Loucy (cell line): ENCODE measurements around the gene GALNT18.

Experiments
- H2AFZ ChIP-seq: fragments of 200-600 bp; sonication (generic); 2 replicates; pipeline ENCODE4 v1.6.0; 2016; ENCODE audit warnings: antibody characterized with exemption, mild to moderate bottlenecking, low read length, moderate library complexity
- H3F3A ChIP-seq: fragments of 200-600 bp; 2 replicates; pipeline ENCODE4 v1.6.0; 2016; ENCODE audit warnings: antibody characterized with exemption, low read depth, mild to moderate bottlenecking
- H3K27me3 ChIP-seq: fragments of 200-600 bp; sonication (generic); 2 replicates; pipeline ENCODE4 v1.6.1; 2014; ENCODE audit warnings: low read length, mild to moderate bottlenecking; ENCODE audit not compliant: insufficient read depth, poor library complexity, severe bottlenecking
- H3K36me3 ChIP-seq: fragments of 200-600 bp; sonication (generic); 2 replicates; pipeline ENCODE4 v1.6.1; 2016; ENCODE audit warnings: low read length; ENCODE audit not compliant: insufficient read depth
- H3K4me1 ChIP-seq: fragments of 200-600 bp; sonication (generic); 2 replicates; pipeline ENCODE4 v1.5.1; 2014; ENCODE audit warnings: low read length, mild to moderate bottlenecking; ENCODE audit not compliant: insufficient read depth, poor library complexity, severe bottlenecking
- H3K4me2 ChIP-seq: fragments of 200-600 bp; sonication (generic); 2 replicates; pipeline ENCODE4 v1.6.0; 2014; ENCODE audit warnings: antibody characterized with exemption, low read length, low read depth, mild to moderate bottlenecking; ENCODE audit not compliant: poor library complexity, severe bottlenecking
- H3K4me3 ChIP-seq: fragments of 200-600 bp; sonication (generic); 2 replicates; pipeline ENCODE4 v1.5.1; 2014; ENCODE audit warnings: low read length, mild to moderate bottlenecking, mixed read lengths; ENCODE audit not compliant: poor library complexity, severe bottlenecking
- H3K79me2 ChIP-seq: fragments of 200-600 bp; sonication (generic); 2 replicates; pipeline ENCODE4 v1.6.1; 2014; ENCODE audit warnings: low read length; ENCODE audit not compliant: insufficient read depth
- H3K9ac ChIP-seq: fragments of 200-600 bp; sonication (generic); 2 replicates; pipeline ENCODE4 v1.6.0; 2014; ENCODE audit warnings: mild to moderate bottlenecking, low read depth, low read length, moderate library complexity; ENCODE audit not compliant: poor library complexity, severe bottlenecking
- H3K9me2 ChIP-seq: fragments of 200-600 bp; sonication (generic); replicated peaks from 2 replicates; pipeline ENCODE4 v1.6.1; 2016; ENCODE audit warnings: low read depth, low read length, mixed read lengths
- H3K9me3 ChIP-seq: fragments of 200-600 bp; sonication (generic); 2 replicates; pipeline ENCODE4 v1.6.1; 2014; ENCODE audit warnings: mild to moderate bottlenecking, antibody characterized with exemption, low read length, low read depth; ENCODE audit not compliant: insufficient read depth
- H4K20me1 ChIP-seq: fragments of 200-600 bp; sonication (generic); 2 replicates; pipeline ENCODE4 v1.6.0; 2014; ENCODE audit warnings: antibody characterized with exemption, low read length, mild to moderate bottlenecking; ENCODE audit not compliant: insufficient read depth, poor library complexity, severe bottlenecking
- EZH2phosphoT487 ChIP-seq: fragments of 200-600 bp; IDR thresholded peaks from 2 replicates; pipeline ENCODE4 v1.6.1; 2018; ENCODE audit warnings: antibody characterized with exemption, mild to moderate bottlenecking, moderate library complexity, borderline replicate concordance
- TF ChIP-seq, protein P1 (sequence below): fragments of 200-600 bp; sonication (generic); conservative IDR thresholded peaks from 2 replicates; pipeline ENCODE4 v1.5.1; 2014; ENCODE audit warnings: mild to moderate bottlenecking, antibody characterized with exemption, low read length

Gene GALNT18

DNA sequence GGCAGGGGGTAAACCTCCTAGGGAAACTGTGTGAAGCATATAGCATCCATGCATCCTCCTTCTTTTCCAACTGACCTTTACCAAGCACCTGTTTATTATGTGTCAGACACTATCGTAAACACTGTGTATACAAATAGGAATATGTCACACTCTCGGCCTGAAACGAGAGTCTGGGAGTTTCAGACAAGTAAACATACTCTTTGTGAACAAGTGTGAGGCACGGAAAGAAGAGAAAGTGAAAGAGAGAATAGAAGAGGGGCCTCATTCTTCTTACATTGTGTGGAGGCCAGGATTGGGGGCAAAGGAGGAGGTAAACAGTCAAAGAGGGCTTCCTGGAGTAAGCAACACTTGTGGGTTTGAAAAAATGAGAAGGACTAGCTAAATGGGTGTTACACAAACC, 285.1 kb downstream of the GALNT18 start:
- H3F3A ChIP-seq, result no peaks in the 10 kb centered on the region
- H3K9me3 ChIP-seq, result no peaks in the 10 kb centered on the region
- H3K79me2 ChIP-seq, result no peaks in the 10 kb centered on the region
- no peak overlapping the region for H3K4me3 ChIP-seq
- no peaks in the 10 kb centered on the region for H4K20me1 ChIP-seq
- H3K27me3 ChIP-seq, result peaks cover 8% of the 10 kb centered on the region
- no peak overlapping the region for H3K9ac ChIP-seq
- no peak for TF ChIP-seq EZH2phosphoT487
- TF ChIP-seq, protein P1, sequence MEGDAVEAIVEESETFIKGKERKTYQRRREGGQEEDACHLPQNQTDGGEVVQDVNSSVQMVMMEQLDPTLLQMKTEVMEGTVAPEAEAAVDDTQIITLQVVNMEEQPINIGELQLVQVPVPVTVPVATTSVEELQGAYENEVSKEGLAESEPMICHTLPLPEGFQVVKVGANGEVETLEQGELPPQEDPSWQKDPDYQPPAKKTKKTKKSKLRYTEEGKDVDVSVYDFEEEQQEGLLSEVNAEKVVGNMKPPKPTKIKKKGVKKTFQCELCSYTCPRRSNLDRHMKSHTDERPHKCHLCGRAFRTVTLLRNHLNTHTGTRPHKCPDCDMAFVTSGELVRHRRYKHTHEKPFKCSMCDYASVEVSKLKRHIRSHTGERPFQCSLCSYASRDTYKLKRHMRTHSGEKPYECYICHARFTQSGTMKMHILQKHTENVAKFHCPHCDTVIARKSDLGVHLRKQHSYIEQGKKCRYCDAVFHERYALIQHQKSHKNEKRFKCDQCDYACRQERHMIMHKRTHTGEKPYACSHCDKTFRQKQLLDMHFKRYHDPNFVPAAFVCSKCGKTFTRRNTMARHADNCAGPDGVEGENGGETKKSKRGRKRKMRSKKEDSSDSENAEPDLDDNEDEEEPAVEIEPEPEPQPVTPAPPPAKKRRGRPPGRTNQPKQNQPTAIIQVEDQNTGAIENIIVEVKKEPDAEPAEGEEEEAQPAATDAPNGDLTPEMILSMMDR, result no peak
- H3K4me1 ChIP-seq, result peaks cover 7% of the 10 kb centered on the region
- H3K36me3 ChIP-seq, result no peaks in the 10 kb centered on the region
- H3K4me2 ChIP-seq, result no peak overlapping the region
- H2AFZ ChIP-seq, result no peak overlapping the region
- no peaks in the 10 kb centered on the region for H3K9me2 ChIP-seq

DNA sequence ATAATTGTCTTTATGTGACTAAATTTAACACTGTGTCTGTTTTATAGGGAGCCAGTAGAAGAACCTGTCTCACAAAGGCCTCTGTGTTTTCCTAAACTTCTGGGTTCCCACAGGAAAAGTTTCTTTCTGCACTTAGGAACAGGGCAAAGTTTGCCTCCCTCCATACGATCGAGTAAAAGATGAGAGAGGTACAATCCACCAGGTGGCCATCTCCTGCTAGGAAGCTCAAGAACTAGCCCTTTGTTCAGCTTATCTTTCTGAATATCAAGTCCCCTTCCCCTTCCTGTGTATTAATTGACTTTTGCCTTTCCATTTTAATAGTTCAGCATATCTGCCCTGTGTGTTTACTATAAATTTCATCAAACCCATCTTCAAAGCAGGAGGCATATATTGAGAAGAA, 286.8 kb downstream of the GALNT18 start:
- Histone ChIP-seq H3K9me2 (no peaks in the 10 kb centered on the region), H3K27me3 (peaks cover 8% of the 10 kb centered on the region), H2AFZ (no peak overlapping the region), H3F3A (no peaks in the 10 kb centered on the region), H3K4me2 (peak overlapping the region; percentile 18), H3K4me3 (no peak overlapping the region), H3K4me1 (peaks cover 7% of the 10 kb centered on the region), H3K36me3 (no peaks in the 10 kb centered on the region), H3K9me3 (no peaks in the 10 kb centered on the region), H3K9ac (no peak overlapping the region), H3K79me2 (no peaks in the 10 kb centered on the region), H4K20me1 (no peaks in the 10 kb centered on the region)
- no peak for TF ChIP-seq EZH2phosphoT487
- TF ChIP-seq, protein P1, result 0 out of 2 replicates have a peak, but pooled peaks have one; percentile 20

DNA sequence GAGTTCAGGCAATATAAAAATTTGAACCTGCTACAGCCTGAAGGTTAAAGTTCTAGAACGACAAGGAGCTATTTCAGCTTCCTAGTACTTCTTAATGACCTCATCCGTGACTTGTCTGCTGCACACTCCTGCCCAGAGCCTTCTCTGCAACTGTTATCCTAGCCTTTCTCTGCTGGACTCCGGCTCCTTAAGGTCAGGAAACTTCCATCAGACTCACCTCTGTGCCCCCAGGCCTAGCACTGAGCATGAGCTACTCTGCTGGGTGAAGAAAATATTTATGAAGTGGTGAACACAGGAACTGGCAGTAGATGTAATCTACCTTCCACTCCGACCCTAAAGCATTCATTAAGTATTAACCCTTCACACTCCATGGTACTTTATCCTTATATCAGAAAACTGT, 287.2 kb downstream of the GALNT18 start:
- Histone ChIP-seq H3K4me1 (peaks cover 7% of the 10 kb centered on the region), H3K27me3 (peaks cover 6% of the 10 kb centered on the region), H2AFZ (no peak overlapping the region), H3K9me2 (no peaks in the 10 kb centered on the region), H4K20me1 (no peaks in the 10 kb centered on the region), H3K9ac (no peak overlapping the region), H3K4me2 (peak overlapping the region; percentile 18), H3K36me3 (no peaks in the 10 kb centered on the region), H3K79me2 (no peaks in the 10 kb centered on the region), H3K9me3 (no peaks in the 10 kb centered on the region), H3K4me3 (no peak overlapping the region), H3F3A (no peaks in the 10 kb centered on the region)
- no peak for TF ChIP-seq EZH2phosphoT487
- TF ChIP-seq, protein P1, result no peak
